Keratinocyte (primary cell): ENCODE data around the gene RPS25. TPM values are rescaled to one million over a fixed set of nuclear protein-coding genes. Genes with fewer than 3 reads are reported as not detected.

Source experiments
- DNase-seq: peaks from one replicate; pipeline ENCODE4 v3.0.0-alpha.2; 2011; ENCODE audit warnings: low read depth, missing footprints, low spot score
- FAIRE-seq: peaks from 2 replicates; lab custom pipeline; 2011; peaks lifted over from hg19 to GRCh38; lab: Jason Lieb, UNC
- H2AFZ ChIP-seq: 2 replicates; pipeline ENCODE4 v1.6.0; 2012; ENCODE audit warnings: low read length, control low read depth, inconsistent platforms; ENCODE audit not compliant: control insufficient read depth
- H3K27ac ChIP-seq: 2 replicates; pipeline ENCODE4 v1.5.1; 2011; ENCODE audit warnings: low read length; ENCODE audit not compliant: control insufficient read depth, insufficient read depth
- H3K27me3 ChIP-seq: 3 replicates; pipeline ENCODE4 v1.6.0; 2011; ENCODE audit warnings: low read length; ENCODE audit not compliant: control insufficient read depth, insufficient read depth; ENCODE audit errors: extremely low read depth
- H3K36me3 ChIP-seq, 2 experiments: 2 replicates in 1 of 2; 3 replicates in 1 of 2; pipeline ENCODE4 v1.5.1; 2011; ENCODE audit warnings: low read length in 2 of 2, mild to moderate bottlenecking in 1 of 2; ENCODE audit not compliant: control insufficient read depth in 2 of 2, insufficient read depth in 2 of 2; ENCODE audit errors: extremely low read depth in 1 of 2
- H3K4me1 ChIP-seq: 3 replicates; pipeline ENCODE4 v1.5.1; 2011; ENCODE audit warnings: low read length; ENCODE audit not compliant: control insufficient read depth, insufficient read depth; ENCODE audit errors: extremely low read depth
- H3K4me2 ChIP-seq: 3 replicates; pipeline ENCODE4 v1.6.0; 2011; ENCODE audit warnings: low read depth, low read length; ENCODE audit not compliant: control insufficient read depth, insufficient read depth; ENCODE audit errors: extremely low read depth
- H3K4me3 ChIP-seq, 3 experiments: fragments of 200-600 bp in 1 of 3; sonication (generic) in 1 of 3; 2 replicates in 2 of 3; 3 replicates in 1 of 3; pipeline ENCODE4 v1.5.1; 2011 to 2016; ENCODE audit warnings: low read length in 3 of 3, mild to moderate bottlenecking in 3 of 3, control low read depth in 2 of 3, inconsistent platforms in 1 of 3, low read depth in 1 of 3, mixed read lengths in 1 of 3, mixed run types in 1 of 3, moderate library complexity in 1 of 3; ENCODE audit not compliant: control insufficient read depth in 2 of 3, insufficient read depth in 2 of 3; ENCODE audit errors: extremely low read depth in 1 of 3
- H3K79me2 ChIP-seq: 2 replicates; pipeline ENCODE4 v1.6.0; 2012; ENCODE audit warnings: low read length; ENCODE audit not compliant: control insufficient read depth, insufficient read depth
- H3K9ac ChIP-seq: 3 replicates; pipeline ENCODE4 v1.6.0; 2011; ENCODE audit warnings: low read length; ENCODE audit not compliant: control insufficient read depth, insufficient read depth; ENCODE audit errors: extremely low read depth
- H3K9me1 ChIP-seq: 3 replicates; pipeline ENCODE4 v1.6.0; 2011; ENCODE audit warnings: low read length; ENCODE audit not compliant: control insufficient read depth, insufficient read depth; ENCODE audit errors: extremely low read depth
- H3K9me3 ChIP-seq: 2 replicates; pipeline ENCODE4 v1.5.1; 2012; ENCODE audit warnings: low read depth, low read length; ENCODE audit not compliant: control insufficient read depth
- H4K20me1 ChIP-seq: 3 replicates; pipeline ENCODE4 v1.6.0; 2011; ENCODE audit warnings: low read length; ENCODE audit not compliant: control insufficient read depth, insufficient read depth; ENCODE audit errors: extremely low read depth
- EZH2 ChIP-seq: IDR thresholded peaks from one replicate; pipeline ENCODE4 v1.6.1; 2012; ENCODE audit warnings: inconsistent platforms, mild to moderate bottlenecking, low read length, moderate library complexity
- dilution Hi-C: fragments of 300-500 bp; cut with MboI; formaldehyde crosslinking; loops from one replicate; pipeline ENCODE4 v1.7.0; 2020; ENCODE audit warnings: low sequenced_read_pairs; ENCODE audit not compliant: extremely low pct_ligation_motif_present
- polyA plus RNA-seq, 5 experiments: library from polyadenylated mRNA; depleted of rRNA in 3 of 5; stranded (reverse) in 3 of 5; stranded (forward) in 1 of 5; unstranded in 1 of 5; fragments of >200 nt; gene quantifications; 1 replicate in 1 of 5; 2 replicates in 3 of 5; 3 replicates in 1 of 5; pipeline versions ENCODE4 v1.2.1 to v1.2.3, GENCODE V29; 2011 to 2012; ENCODE audit warnings: missing spikeins in 2 of 5, low read depth in 1 of 5, low replicate concordance in 1 of 5
- TF ChIP-seq, protein P1 (sequence below), 3 experiments: IDR thresholded peaks in 1 of 3; conservative IDR thresholded peaks in 1 of 3; optimal IDR thresholded peaks in 1 of 3; 2 replicates in 2 of 3; 3 replicates in 1 of 3; pipeline versions ENCODE3 to v1.5.1; 2011; ENCODE audit warnings: low read length in 3 of 3, mild to moderate bottlenecking in 3 of 3, moderate library complexity in 2 of 3, control low read depth in 1 of 3, inconsistent platforms in 1 of 3; ENCODE audit not compliant: insufficient read depth in 2 of 3; ENCODE audit errors: extremely low read depth in 1 of 3

RPS25 gene
- polyA plus RNA-seq, 1 donor (not counting 4 experiments of a cell fraction or from before 2014, with no cell fraction given) = 978 TPM

DNA sequence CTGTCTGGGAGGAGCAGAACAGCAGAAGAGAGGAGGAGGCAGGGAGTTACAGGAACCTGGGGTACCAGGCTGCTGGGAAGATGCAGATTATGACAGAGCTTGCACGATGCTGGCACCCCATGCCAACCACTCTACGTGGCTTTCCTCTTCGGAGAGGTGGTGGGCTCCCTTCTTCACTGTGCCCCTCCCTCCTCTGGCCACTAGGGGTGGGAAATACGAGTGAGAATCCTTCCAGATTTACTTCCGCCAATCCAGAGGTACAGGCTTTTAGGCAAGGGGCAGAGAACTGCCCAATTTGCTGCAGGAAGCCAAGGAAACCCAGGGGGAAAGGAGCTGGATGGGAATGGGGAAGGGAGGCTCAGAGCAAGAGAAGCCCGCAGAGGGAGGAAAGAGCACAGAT is 26.6 kb upstream of the RPS25 start:
- Histone ChIP-seq H3K79me2 (no peaks in the 10 kb centered on the region), H3K4me3 (no peak overlapping the region), H3K36me3 (peaks cover 32 to 45% of the 10 kb centered on the region in 2 experiments), H3K9ac (no peak overlapping the region), H3K9me3 (no peaks in the 10 kb centered on the region), H3K4me1 (no peaks in the 10 kb centered on the region), H2AFZ (no peak overlapping the region), H3K27ac (no peak overlapping the region), H3K4me2 (no peak overlapping the region), H4K20me1 (no peaks in the 10 kb centered on the region), H3K27me3 (no peaks in the 10 kb centered on the region), H3K9me1 (no peaks in the 10 kb centered on the region)
- dilution Hi-C loops = no loop called here
- TF ChIP-seq EZH2 = no peak
- TF ChIP-seq, protein P1, sequence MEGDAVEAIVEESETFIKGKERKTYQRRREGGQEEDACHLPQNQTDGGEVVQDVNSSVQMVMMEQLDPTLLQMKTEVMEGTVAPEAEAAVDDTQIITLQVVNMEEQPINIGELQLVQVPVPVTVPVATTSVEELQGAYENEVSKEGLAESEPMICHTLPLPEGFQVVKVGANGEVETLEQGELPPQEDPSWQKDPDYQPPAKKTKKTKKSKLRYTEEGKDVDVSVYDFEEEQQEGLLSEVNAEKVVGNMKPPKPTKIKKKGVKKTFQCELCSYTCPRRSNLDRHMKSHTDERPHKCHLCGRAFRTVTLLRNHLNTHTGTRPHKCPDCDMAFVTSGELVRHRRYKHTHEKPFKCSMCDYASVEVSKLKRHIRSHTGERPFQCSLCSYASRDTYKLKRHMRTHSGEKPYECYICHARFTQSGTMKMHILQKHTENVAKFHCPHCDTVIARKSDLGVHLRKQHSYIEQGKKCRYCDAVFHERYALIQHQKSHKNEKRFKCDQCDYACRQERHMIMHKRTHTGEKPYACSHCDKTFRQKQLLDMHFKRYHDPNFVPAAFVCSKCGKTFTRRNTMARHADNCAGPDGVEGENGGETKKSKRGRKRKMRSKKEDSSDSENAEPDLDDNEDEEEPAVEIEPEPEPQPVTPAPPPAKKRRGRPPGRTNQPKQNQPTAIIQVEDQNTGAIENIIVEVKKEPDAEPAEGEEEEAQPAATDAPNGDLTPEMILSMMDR (optimal IDR thresholded peaks at IDR 0.05 in 1 of 3, IDR thresholded peaks at IDR 0.05 in 1 of 3, conservative IDR thresholded peaks at IDR 0.05 in 1 of 3; ENCODE audit: extremely low read depth in 1 of 3, insufficient read depth in 2 of 3, low read length in 3 of 3) = peak in 1 of 3 experiments; percentile 14
- FAIRE-seq (no peak), DNase-seq (no peak)

DNA sequence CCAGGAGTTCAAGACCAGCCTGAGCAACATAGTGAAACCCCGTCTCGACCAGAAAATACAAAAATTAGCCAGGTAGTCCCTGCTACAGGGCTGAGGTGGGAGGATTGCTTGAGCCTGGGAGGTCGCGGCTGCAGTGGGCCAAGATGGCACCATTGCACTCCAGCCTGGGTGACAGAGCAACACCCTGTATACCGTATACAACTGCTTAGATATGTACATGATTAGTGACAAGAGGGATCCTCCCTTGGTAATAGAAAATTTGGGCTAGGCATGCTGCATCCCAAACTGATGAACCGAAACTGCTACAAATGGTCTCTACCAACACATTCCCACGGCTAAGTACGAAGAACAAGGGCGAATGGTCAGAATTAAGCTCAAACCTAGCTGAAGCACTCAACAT is 24.8 kb upstream of the RPS25 start:
- Histone ChIP-seq H3K4me2 (no peak overlapping the region), H3K27me3 (no peaks in the 10 kb centered on the region), H3K36me3 (peaks cover 16 to 30% of the 10 kb centered on the region in 2 experiments), H3K4me3 (no peak overlapping the region), H4K20me1 (no peaks in the 10 kb centered on the region), H3K9ac (no peak overlapping the region), H3K79me2 (no peaks in the 10 kb centered on the region), H3K4me1 (no peaks in the 10 kb centered on the region), H3K9me1 (no peaks in the 10 kb centered on the region), H2AFZ (no peak overlapping the region), H3K9me3 (no peaks in the 10 kb centered on the region), H3K27ac (no peak overlapping the region)
- FAIRE-seq (no peak), DNase-seq (no peak)
- no peak for TF ChIP-seq EZH2
- TF ChIP-seq, protein P1 (optimal IDR thresholded peaks at IDR 0.05 in 1 of 3, IDR thresholded peaks at IDR 0.05 in 1 of 3, conservative IDR thresholded peaks at IDR 0.05 in 1 of 3; ENCODE audit: extremely low read depth in 1 of 3, insufficient read depth in 2 of 3, low read length in 3 of 3) = no peak
- dilution Hi-C loops = no loop called here
